Retinal pigment epithelial cell (primary cell): ENCODE measurements around the gene MMP14.
A peak's percentile ranks its signal among the peaks of the same experiment; 100 is the strongest.
"Not testable (repeated sequence)": the region's sequence is repeated elsewhere in the genome, so short reads cannot be mapped to it uniquely, and the experiment has no call there.

Source experiments
- DNase-seq: peaks from one replicate; pipeline ENCODE4 v3.0.0-alpha.2; 2010; ENCODE audit warnings: low read depth
- H3K4me3 ChIP-seq: 2 replicates; pipeline ENCODE4 v1.5.1; 2011; ENCODE audit warnings: mild to moderate bottlenecking, low read length, control low read depth, moderate library complexity
- CTCF ChIP-seq: conservative IDR thresholded peaks from 2 replicates; pipeline ENCODE4 v1.5.1; 2011; ENCODE audit warnings: low read depth, low read length, control low read depth, inconsistent platforms

MMP14 gene

GRCh38 chr14:22849212-22849819, 12.9 kb downstream of the MMP14 start:
- no peak for DNase-seq

GRCh38 chr14:22850944-22851764, 14.8 kb downstream of the MMP14 start:
- no peak overlapping the region for H3K4me3 ChIP-seq
- no peak for TF ChIP-seq CTCF
- DNase-seq, result no peak

More at GRCh38 chr14:22849212-22849819, 12.9 kb downstream of the MMP14 start:
- H3K4me3 ChIP-seq, result no peak overlapping the region
- TF ChIP-seq CTCF, result no peak

- H3K4me3 ChIP-seq, DNase-seq: not testable (repeated sequence)
These were observed 15.8 kb downstream of the MMP14 start for GRCh38 chr14:22852178-22852577.

- no peak for DNase-seq
- H3K4me3 ChIP-seq, result no peak overlapping the region
- no peak for TF ChIP-seq CTCF
These were observed 16.2 kb downstream of the MMP14 start for GRCh38 chr14:22852599-22852939.

- peak; percentile 89 for TF ChIP-seq CTCF
These were observed 16.8 kb downstream of the MMP14 start for GRCh38 chr14:22852940-22853767.

GRCh38 chr14:22854296-22854695, 17.9 kb downstream of the MMP14 start:
- not testable (repeated sequence) for DNase-seq, H3K4me3 ChIP-seq

More at GRCh38 chr14:22852940-22853767, 16.8 kb downstream of the MMP14 start:
- peak overlapping the region; percentile 57 for H3K4me3 ChIP-seq
- no peak for DNase-seq

- TF ChIP-seq CTCF, result no peak
- no peak overlapping the region for H3K4me3 ChIP-seq
- DNase-seq, result no peak
These were observed 18.8 kb downstream of the MMP14 start for GRCh38 chr14:22854963-22855724.
